ENCODE data around the gene CLK3. TPM values are rescaled to one million over a fixed set of nuclear protein-coding genes. Genes with fewer than 3 reads are reported as not detected.
A peak's percentile ranks its signal among the peaks of the same experiment; 100 is the strongest.

The CLK3 gene
- total and polyA plus RNA-seq, 2 of the 13 experiments (the other 11 are each of a cell fraction or from before 2014, with no cell fraction given), result 41.5 to 82.0 TPM

DNA sequence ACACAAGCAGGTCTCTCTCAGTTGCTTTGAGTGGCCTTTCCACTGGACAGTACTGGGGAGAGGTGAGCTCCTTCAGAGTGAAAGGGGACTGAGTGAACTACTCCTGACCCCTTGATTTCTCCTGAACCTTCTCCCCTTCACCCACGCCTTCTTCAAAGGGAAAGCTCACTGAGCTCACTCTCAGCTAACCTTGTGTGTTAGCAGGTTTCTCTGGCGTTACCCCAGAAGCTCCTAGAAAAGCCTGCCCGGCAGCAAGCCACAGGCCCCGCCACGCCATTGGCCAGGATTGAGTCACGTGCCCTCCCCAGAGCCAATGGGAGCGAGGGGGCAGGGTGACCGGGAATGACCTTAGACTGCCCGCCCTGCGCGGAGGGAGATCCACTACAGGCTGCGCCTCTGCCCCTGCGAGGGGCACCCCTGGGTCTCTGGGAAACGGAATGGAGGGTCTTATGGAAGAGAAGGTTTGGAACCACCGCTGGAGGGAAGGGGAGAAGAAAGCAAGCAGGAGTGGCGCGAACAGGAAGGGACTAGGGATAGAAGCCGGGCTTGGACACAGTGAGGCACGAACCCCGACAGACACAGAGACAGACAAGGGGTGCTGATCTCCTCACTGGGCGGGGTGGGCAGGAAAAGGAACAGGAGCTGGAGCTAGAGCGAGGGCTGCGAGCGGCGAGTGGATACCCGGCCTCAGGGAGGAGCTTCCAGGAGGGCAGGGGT is 17.4 kb upstream of the CLK3 start (continued):
- TF ChIP-seq SOX13 (IDR thresholded peaks at IDR 0.05) (no peak), SOX13 (CRISPR knock-in tag; conservative IDR thresholded peaks at IDR 0.05 in 1 of 2, IDR thresholded peaks at IDR 0.05 in 1 of 2) (no peak), FOXM1 (CRISPR knock-in tag; IDR thresholded peaks at IDR 0.05) (no peak), ZMYM2 (CRISPR knock-in tag; IDR thresholded peaks at IDR 0.05) (no peak), ZSCAN9 (CRISPR knock-in tag; IDR thresholded peaks at IDR 0.05; ENCODE audit: borderline replicate concordance) (0 out of 2 replicates have a peak, but pooled peaks have one; percentile 17), ZNF772 (CRISPR knock-in tag; IDR thresholded peaks at IDR 0.05) (0 out of 2 replicates have a peak, but pooled peaks have one; percentile 45), NCOA2 (CRISPR knock-in tag; IDR thresholded peaks at IDR 0.05) (0 out of 2 replicates have a peak, but pooled peaks have one; percentile 41), ASH2L (IDR thresholded peaks at IDR 0.05; ENCODE audit: insufficient read length, low read depth, low read length) (peak; percentile 56), ZNF256 (CRISPR knock-in tag; conservative IDR thresholded peaks at IDR 0.05) (no peak), ESRRA (CRISPR knock-in tag; IDR thresholded peaks at IDR 0.05; ENCODE audit: low read depth) (peak; percentile 87), NCOR1 (IDR thresholded peaks at IDR 0.05; ENCODE audit: borderline replicate concordance, low read length) (0 out of 2 replicates have a peak, but pooled peaks have one; percentile 61), PAWR (CRISPR knock-in tag; IDR thresholded peaks at IDR 0.05; ENCODE audit: borderline replicate concordance) (no peak), ARHGAP35 (CRISPR knock-in tag; IDR thresholded peaks at IDR 0.05; ENCODE audit: borderline replicate concordance) (peak; percentile 55; the same call in 1 of the 2 replicates), ZFY (CRISPR knock-in tag; IDR thresholded peaks at IDR 0.05) (peak; percentile 69), ZIK1 (CRISPR knock-in tag; IDR thresholded peaks at IDR 0.05; ENCODE audit: borderline replicate concordance, low read depth) (no peak; the same call in 1 of the 2 replicates), SP1 (IDR thresholded peaks at IDR 0.05) (no peak), SP1 (CRISPR knock-in tag; IDR thresholded peaks at IDR 0.05) (peak; percentile 74), SNRNP70 (IDR thresholded peaks at IDR 0.05; ENCODE audit: low read depth, low read length) (no peak), ZNF710 (CRISPR knock-in tag; IDR thresholded peaks at IDR 0.05; ENCODE audit: borderline replicate concordance) (peak; percentile 63)
- TF ChIP-seq, protein P1, sequence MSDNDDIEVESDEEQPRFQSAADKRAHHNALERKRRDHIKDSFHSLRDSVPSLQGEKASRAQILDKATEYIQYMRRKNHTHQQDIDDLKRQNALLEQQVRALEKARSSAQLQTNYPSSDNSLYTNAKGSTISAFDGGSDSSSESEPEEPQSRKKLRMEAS (IDR thresholded peaks at IDR 0.05), result peak; percentile 81; the same call in 1 of the 2 replicates
- TF ChIP-seq, protein P2, sequence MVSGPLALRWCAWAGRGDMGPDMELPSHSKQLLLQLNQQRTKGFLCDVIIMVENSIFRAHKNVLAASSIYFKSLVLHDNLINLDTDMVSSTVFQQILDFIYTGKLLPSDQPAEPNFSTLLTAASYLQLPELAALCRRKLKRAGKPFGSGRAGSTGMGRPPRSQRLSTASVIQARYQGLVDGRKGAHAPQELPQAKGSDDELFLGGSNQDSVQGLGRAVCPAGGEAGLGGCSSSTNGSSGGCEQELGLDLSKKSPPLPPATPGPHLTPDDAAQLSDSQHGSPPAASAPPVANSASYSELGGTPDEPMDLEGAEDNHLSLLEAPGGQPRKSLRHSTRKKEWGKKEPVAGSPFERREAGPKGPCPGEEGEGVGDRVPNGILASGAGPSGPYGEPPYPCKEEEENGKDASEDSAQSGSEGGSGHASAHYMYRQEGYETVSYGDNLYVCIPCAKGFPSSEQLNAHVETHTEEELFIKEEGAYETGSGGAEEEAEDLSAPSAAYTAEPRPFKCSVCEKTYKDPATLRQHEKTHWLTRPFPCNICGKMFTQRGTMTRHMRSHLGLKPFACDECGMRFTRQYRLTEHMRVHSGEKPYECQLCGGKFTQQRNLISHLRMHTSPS (CRISPR knock-in tag; IDR thresholded peaks at IDR 0.05; ENCODE audit: low read depth), result peak; percentile 39; the same call in 1 of the 2 replicates
